CD4-positive, alpha-beta T cell treated with Interleukin-4 for 1 hour (primary cell): ENCODE results near the gene BMPER.

Source experiments
- DNase-seq, 2 donors: peaks; one replicate each; pipeline ENCODE4 v3.0.0-alpha.2; 2020 to 2022

BMPER gene

GRCh38 chr7:34067005-34067778, 161.9 kb downstream of the BMPER start:
- DNase-seq: no peak

GRCh38 chr7:34069676-34070075, 164.3 kb downstream of the BMPER start:
- DNase-seq: no peak

DNA sequence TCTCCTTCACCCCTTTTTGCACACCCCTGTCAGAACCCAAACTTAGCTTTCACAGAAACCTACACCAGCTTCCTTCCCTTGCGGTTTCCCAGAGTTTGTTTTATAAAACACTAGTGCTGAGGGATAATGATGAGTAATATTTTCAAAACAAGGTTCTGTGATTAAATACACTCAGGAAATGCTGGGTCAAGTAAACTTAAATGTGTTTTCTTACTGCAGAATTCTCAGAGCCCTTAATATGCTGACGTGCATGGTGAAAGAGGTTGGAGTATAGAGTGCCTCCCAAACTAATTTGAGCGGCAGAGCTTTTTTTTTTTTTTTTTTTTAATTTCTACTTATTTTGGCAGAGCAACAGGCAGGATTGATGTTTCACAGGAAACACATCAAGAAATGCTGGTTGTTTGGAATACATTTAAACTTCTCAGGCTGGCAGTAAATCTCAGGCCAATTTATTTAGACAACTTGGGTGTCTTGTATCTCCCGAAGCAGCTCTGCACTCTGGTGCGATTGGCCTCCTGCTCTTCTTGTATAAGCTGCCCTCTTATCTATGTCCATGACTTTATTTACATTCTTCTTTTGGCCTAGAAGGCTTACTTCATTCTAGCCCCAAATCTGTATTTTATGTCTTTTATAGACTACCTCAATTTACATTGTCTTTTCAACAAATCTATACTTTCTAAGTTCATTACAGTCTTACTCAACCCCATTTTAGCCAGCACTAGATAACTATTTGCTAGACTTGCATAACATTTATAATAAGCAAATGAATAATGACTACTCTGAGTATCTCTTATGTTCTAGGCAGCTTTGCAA, 165.4 kb downstream of the BMPER start:
- DNase-seq: no peak

GRCh38 chr7:34073676-34074075, 168.3 kb downstream of the BMPER start:
- DNase-seq: no peak

DNA sequence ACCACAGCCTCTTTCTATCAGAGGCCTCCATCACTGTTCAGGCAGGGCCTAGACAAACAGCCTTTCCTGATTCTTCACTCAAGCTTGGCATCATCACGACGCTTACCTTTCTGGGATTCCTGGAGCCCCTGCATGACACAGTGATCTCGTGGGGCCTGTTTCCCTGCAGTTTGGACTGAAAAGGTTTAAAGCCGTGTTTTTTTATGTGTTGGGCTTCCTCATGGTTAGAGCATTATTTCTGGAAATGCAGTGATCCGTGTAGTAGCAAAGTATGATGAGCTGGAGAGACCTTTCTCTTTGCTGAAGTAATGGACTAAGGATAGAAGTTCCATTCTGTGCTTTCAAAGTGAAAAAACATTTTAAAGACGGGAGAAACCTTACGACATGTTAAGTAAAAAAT, 169.1 kb downstream of the BMPER start:
- no peak for DNase-seq

DNA sequence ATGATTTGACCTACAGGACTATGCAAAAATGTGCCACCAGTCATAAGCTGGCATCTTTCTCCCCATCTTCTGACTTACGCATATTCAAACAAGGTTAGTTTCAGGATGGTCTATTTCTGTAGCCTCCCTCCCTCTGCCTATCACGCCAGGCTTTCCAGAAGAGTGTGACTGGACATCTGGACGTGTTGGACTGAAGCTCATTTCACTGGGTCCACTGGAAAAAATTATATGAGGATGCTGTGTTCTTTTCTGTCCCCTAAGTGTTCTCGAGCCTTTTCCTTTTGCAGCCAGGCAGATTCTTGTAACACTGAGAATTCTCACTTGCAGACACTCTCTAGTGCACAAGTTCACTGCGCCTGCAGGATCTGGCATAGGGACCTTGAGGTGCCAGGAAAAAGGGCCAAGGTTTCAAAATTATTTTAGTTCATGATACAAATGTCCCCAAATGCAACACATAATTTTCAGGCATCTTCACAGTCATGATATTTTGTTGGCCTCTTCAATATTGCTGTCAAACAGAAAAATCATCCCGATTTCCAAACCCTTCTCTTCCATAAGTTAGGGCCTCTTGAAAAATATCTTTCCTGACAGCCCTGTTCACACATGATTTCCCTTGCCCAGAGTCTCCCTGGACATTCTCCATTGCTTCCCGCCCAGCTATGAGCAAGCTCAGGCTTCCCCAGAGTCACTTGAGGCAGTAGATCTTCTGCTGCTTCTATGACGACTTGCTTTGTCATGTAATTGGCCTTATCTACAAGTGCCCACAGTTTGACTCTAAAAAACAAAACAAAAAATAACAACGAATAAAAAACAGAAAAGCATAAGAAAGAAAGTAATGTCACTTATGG, 170.4 kb downstream of the BMPER start:
- no peak for DNase-seq

GRCh38 chr7:34077168-34077567, 171.8 kb downstream of the BMPER start:
- DNase-seq: no peak

DNA sequence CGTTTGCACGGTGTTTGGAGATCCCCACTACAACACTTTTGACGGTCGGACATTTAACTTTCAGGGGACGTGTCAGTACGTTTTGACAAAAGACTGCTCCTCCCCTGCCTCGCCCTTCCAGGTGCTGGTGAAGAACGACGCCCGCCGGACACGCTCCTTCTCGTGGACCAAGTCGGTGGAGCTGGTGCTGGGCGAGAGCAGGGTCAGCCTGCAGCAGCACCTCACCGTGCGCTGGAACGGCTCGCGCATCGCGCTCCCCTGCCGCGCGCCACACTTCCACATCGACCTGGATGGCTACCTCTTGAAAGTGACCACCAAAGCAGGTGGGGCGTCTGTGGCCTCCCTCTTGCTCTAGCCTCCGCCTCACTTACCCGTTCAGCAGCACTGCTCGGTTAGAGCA, 173.5 kb downstream of the BMPER start:
- no peak for DNase-seq

DNA sequence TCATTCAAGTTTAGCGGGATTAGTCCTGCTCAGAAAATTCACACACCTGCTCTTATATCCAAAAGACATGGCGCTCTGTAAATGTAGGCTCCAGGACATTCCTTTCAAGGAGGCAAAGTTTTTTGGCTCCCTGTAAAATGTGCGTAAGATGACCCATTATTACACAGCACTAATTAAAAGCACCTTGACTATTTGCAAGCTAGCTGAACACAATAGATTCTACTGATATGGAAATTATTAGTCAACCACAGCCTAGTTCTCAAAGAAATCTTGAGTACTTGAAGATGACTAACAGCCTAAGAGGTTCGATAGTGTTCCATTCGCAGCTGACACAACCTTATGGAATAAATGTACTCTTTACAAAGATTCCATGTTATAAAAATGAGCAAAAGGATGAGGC, 175.2 kb downstream of the BMPER start:
- no peak for DNase-seq

- DNase-seq: no peak
Observed at GRCh38 chr7:34081935-34082334, 176.6 kb downstream of the BMPER start.

DNA sequence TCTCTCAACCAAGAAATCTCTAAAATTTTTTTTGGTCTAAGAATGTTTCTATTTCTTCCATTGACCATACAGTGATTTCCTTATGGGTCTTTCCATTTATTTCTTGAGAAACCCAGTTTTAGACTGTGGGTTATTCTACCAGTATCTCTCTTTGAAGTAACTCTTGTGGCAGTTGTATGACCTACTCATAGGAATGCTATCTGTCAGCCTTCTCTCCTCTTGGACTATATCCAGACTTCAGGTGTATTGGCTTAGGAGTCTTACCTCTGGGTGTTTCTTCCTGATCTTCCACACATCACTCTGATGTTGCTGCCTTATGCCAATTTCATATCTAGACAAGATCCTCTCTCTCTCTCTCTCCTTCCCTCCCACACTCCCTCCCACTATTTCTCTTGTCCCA, 178.1 kb downstream of the BMPER start:
- no peak for DNase-seq

DNA sequence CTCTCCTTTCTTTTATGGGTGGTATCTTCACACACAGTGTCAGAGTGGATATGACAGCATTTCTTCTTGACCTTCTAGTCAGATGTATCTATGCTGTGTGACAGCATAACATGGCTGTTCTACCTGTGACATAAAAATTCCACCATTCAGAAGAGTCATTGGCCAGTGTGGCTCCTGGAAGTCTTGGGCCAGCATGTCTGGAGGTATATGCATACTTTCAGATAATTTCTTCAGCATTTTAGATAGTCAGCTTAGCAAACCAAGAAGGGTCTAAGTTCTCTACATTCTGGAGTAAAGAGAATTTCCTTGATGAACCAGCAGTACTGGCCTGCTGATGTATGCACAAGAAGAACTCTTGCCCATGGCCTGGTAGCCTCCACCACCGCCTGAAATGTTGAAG, 179.3 kb downstream of the BMPER start:
- no peak for DNase-seq

DNA sequence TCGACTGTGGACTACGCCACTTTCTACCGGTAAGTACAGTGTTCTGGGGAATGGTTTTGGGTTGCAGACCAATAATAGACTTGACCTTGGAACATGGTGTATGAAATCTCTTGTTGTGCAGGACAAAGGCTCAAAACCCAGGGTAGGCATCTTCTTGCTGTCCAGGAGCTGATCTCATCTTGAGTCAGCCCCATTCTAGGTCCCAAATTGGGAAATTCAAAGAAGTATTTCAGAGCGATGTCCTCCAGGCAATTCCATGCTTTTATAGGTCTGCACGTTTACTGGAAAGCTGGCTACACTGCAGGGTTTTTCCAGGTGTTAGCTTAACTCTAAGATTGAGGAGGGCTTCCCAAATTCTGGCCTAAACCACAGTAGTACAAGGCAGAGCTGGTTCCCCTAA, 180.7 kb downstream of the BMPER start:
- DNase-seq: no peak

GRCh38 chr7:34086981-34087380, 181.6 kb downstream of the BMPER start:
- no peak for DNase-seq

GRCh38 chr7:34087892-34088891, 182.9 kb downstream of the BMPER start:
- DNase-seq: no peak

DNA sequence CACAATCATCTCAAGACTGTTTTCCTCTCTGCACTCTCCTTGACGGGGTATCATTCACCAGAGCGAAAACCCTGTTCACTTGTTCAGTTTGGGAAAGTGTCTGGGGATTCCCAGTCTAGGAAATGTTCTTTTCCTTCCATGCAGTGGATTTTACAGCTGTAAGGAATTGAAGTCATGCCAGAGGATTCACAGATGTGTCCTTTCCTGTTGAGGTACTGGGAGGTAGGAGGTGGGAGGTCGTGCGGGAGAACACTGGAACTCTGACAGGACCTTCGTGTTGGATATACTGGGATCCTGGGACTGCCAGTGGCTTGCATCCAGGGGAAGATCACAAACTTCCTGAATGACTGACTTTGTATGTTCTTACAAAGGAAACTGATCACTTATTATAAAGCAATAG, 185.5 kb downstream of the BMPER start:
- no peak for DNase-seq

- DNase-seq: no peak
Observed at GRCh38 chr7:34091321-34091917, 186.1 kb downstream of the BMPER start.

- no peak for DNase-seq
Observed at GRCh38 chr7:34093276-34093675, 187.9 kb downstream of the BMPER start.

- no peak for DNase-seq
Observed at GRCh38 chr7:34096198-34096651, 190.9 kb downstream of the BMPER start.

- no peak for DNase-seq
Observed at GRCh38 chr7:34096777-34097176, 191.4 kb downstream of the BMPER start.

GRCh38 chr7:34100661-34101060, 195.3 kb downstream of the BMPER start:
- no peak for DNase-seq

DNA sequence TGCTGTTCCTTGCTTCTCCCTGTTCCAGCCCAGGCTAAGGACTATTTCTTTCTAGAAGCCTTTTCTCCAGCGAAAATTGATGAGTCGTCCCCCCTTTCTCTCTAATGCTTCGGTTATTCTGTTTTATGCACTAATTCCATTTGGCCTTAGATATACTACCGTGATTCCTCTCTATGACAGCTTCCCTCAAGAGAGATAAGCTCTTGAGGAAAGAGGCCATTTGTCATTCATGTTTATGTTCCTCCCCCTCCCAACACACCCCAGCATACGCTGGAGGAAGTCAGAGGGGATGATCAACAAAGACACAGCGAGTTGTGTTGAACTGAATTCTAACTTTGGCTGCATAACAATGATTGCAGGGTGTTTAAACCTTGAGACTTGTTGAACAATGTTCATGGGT, 198.8 kb downstream of the BMPER start:
- DNase-seq: no peak
